WI38 (cell line): ENCODE results near the gene RSRC1.

Source experiments
- H3K4me3 ChIP-seq: 2 replicates; pipeline ENCODE4 v1.5.1; 2011; ENCODE audit warnings: low read depth, mild to moderate bottlenecking, control low read depth, low read length
- TF ChIP-seq, protein P1 (sequence below): IDR thresholded peaks from 2 replicates; pipeline ENCODE4 v1.5.1; 2012; ENCODE audit warnings: low read depth, mild to moderate bottlenecking, control low read depth, low read length

RSRC1 gene

DNA sequence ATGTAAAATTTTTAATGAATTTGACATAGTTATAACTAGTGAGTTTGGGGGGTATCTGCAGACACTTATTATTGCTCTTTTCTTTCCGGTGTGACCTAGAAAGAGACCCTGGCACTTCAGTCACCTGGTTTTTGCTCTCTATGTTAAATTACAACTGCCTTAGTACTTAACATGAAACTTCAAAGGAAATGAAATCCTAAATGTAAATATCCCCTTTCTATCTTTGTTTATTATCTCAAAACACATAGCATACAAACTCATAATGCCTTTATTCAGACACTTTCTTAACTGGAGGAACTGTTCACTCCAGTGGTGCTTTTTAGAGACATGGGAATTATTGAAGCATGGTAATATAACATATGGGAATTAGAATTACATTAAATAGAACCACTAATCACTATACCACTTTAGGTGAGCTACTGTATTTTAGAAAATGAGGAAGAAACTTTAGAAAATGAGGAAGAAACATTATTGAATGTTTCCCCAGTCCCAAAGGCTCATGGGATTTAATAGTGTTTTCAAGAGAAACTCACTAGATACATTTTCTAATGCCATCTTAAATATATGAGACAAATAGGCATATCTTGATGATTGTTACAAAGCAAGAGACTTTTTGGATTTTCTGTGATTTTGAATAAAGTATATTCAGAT is 341.6 kb downstream of the RSRC1 start:
- no peak overlapping the region for H3K4me3 ChIP-seq
- TF ChIP-seq, protein P1, sequence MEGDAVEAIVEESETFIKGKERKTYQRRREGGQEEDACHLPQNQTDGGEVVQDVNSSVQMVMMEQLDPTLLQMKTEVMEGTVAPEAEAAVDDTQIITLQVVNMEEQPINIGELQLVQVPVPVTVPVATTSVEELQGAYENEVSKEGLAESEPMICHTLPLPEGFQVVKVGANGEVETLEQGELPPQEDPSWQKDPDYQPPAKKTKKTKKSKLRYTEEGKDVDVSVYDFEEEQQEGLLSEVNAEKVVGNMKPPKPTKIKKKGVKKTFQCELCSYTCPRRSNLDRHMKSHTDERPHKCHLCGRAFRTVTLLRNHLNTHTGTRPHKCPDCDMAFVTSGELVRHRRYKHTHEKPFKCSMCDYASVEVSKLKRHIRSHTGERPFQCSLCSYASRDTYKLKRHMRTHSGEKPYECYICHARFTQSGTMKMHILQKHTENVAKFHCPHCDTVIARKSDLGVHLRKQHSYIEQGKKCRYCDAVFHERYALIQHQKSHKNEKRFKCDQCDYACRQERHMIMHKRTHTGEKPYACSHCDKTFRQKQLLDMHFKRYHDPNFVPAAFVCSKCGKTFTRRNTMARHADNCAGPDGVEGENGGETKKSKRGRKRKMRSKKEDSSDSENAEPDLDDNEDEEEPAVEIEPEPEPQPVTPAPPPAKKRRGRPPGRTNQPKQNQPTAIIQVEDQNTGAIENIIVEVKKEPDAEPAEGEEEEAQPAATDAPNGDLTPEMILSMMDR, result no peak

DNA sequence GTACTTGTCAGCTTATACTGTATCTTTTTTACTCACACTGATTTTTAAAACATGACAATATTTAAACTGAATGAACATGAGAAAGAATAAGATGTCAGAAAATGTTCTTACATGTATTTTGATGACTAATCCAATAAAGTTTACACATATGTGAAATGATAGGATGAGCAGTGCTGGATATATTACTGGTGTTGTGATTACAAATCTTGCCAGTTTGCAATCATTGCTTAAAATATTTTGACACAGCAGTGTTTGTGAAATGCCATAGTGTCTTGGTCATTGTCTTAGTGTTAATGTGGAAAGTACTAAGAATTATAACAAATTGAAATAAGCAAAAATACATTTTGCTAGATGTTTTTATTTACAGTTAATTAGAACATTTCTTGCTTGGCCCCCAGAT is 342.4 kb downstream of the RSRC1 start:
- H3K4me3 ChIP-seq, result no peak overlapping the region
- TF ChIP-seq, protein P1, result no peak

DNA sequence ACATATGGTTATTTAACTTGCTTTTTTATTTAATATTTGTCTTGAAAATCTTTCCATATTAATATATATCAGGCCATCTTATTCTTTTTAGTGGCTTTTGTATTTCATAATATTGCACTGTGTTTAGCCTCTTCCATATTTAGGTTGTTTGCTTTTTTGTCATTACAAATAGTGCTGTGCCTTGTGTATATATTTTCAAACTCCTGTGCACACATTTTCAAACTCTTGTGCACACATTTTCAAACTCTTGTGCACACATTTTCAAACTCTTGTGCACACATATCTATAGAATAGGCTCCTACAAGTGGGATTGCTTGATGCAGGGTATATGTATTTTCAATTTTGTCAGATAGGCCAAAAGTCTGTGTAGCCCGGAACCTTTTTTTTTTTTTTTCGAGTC is 343.1 kb downstream of the RSRC1 start:
- TF ChIP-seq, protein P1, result no peak
- H3K4me3 ChIP-seq, result no peak overlapping the region

DNA sequence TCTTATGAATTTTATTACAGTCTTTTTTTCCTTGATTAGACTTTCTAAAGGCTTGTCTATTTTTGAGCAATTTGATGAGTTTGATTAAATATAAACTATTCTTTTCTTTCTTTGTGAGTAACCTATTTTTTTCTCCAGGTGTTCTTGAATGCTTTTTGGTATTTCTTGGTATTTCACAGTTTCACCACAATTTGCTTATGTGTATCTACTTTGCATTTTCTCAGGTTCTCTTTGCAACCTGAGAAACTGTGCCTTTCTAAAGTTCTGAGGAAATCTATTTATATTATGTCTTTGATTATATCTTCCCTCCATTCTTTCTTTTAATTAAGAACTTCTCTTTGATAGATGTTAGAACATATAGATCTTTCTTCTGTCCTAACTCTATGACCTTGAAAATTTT is 344.0 kb downstream of the RSRC1 start:
- H3K4me3 ChIP-seq, result no peak overlapping the region
- TF ChIP-seq, protein P1, result no peak

DNA sequence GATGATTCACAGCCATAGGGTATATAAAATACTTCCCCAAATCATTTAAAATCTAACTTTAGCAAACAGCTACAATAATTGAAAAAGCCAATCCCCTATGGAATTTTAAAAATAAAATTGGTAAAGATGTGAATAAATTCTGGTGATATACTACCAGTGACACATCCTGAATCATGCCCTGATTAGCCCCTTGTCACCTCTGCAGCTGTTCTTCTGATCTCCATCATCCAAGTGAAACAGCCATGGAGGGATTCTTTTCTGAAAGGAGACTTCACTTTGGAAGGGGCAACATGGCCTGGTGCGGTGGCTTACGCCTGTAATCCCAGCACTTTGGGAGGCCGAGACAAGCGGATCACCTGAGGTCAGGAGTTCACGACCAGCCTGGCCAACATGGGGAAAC is 345.5 kb downstream of the RSRC1 start:
- no peak overlapping the region for H3K4me3 ChIP-seq
- TF ChIP-seq, protein P1, result no peak

DNA sequence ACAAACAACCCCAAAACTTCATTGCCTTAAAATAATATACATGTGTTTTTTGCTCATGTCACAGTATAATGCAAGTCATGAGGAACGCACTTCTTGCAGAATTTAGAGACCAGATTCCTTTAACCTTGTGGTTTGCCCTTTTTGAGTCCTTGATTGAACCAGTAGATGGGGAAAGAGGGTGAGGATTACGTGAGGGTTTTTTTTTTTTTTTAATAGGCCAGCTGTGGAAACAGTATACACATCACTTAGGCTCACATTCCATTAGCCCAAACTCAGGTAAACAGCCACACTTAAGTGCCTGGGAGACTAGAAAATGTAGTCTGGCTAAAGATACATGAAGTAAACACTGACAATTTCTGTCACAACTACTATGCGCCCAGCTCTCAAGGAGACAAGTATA is 346.2 kb downstream of the RSRC1 start:
- H3K4me3 ChIP-seq, result no peak overlapping the region
- TF ChIP-seq, protein P1, result no peak

DNA sequence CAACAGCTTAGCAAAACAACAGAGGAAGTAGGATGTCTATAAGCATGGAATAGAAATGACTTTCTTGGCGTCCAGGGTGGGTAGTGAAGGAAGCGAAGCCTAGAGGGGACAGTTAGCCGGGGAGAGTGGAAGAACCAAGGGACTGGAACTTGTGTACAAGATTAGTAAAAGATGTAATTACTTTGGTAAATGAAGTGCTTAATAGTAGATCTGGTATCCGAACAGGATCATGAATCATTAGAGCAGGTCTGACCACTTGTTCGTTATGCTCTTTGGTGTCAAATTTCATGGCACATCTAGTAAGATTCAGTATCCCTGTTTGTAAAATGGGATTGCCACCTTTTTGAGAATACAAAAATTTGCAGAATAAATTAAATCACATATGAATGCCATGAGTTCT is 348.6 kb downstream of the RSRC1 start:
- TF ChIP-seq, protein P1, result no peak
- H3K4me3 ChIP-seq, result no peak overlapping the region
